ENCODE results near the gene B3GNT8. TPM values are rescaled to one million over a fixed set of nuclear protein-coding genes. Genes with fewer than 3 reads are reported as not detected.
"Not testable (repeated sequence)": the region's sequence is repeated elsewhere in the genome, so short reads cannot be mapped to it uniquely, and the experiment has no call there.

B3GNT8 gene
- total and polyA plus RNA-seq, 3 donors from 2014 or later, result 1.0 to 1.3 (median 1.2) TPM

GRCh38 chr19:41411100-41411967 is 15.8 kb downstream of the B3GNT8 start:
- no peaks in the 10 kb centered on the region for H3K36me3 ChIP-seq (ENCODE audit: low read depth, missing control alignments)
- WGBS, 2 donors, result 61 to 66% methylated on average over 9 of the region's 9 CpGs
- no peaks in the 10 kb centered on the region for H3K9me3 ChIP-seq
- H3K4me1 ChIP-seq, result peaks cover 3% of the 10 kb centered on the region
- no peak overlapping the region for H3K4me3 ChIP-seq
- intact Hi-C loops (cut with DNase I; ENCODE audit: low total_unique reads), result no loop called here
- TF ChIP-seq POLR2A (IDR thresholded peaks at IDR 0.05), result no peak
- TF ChIP-seq, protein P1, sequence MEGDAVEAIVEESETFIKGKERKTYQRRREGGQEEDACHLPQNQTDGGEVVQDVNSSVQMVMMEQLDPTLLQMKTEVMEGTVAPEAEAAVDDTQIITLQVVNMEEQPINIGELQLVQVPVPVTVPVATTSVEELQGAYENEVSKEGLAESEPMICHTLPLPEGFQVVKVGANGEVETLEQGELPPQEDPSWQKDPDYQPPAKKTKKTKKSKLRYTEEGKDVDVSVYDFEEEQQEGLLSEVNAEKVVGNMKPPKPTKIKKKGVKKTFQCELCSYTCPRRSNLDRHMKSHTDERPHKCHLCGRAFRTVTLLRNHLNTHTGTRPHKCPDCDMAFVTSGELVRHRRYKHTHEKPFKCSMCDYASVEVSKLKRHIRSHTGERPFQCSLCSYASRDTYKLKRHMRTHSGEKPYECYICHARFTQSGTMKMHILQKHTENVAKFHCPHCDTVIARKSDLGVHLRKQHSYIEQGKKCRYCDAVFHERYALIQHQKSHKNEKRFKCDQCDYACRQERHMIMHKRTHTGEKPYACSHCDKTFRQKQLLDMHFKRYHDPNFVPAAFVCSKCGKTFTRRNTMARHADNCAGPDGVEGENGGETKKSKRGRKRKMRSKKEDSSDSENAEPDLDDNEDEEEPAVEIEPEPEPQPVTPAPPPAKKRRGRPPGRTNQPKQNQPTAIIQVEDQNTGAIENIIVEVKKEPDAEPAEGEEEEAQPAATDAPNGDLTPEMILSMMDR (IDR thresholded peaks at IDR 0.05), result no peak
- no peak for DNase-seq
- no peak overlapping the region for H3K27ac ChIP-seq
- H3K27me3 ChIP-seq, result no peaks in the 10 kb centered on the region

GRCh38 chr19:41410336-41411054 is 16.7 kb downstream of the B3GNT8 start:
- no peaks in the 10 kb centered on the region for H3K27me3 ChIP-seq
- intact Hi-C loops (cut with DNase I; ENCODE audit: low total_unique reads), result no loop called here
- no peak for DNase-seq
- peaks cover 3% of the 10 kb centered on the region for H3K4me1 ChIP-seq
- TF ChIP-seq, protein P1 (IDR thresholded peaks at IDR 0.05), result no peak
- TF ChIP-seq POLR2A (IDR thresholded peaks at IDR 0.05), result no peak
- no peaks in the 10 kb centered on the region for H3K36me3 ChIP-seq (ENCODE audit: low read depth, missing control alignments)
- 84 to 89% methylated on average over 14 to 23 of the region's 23 CpGs for WGBS, 2 donors
- H3K4me3 ChIP-seq, result no peak overlapping the region
- no peaks in the 10 kb centered on the region for H3K9me3 ChIP-seq
- no peak overlapping the region for H3K27ac ChIP-seq

DNA sequence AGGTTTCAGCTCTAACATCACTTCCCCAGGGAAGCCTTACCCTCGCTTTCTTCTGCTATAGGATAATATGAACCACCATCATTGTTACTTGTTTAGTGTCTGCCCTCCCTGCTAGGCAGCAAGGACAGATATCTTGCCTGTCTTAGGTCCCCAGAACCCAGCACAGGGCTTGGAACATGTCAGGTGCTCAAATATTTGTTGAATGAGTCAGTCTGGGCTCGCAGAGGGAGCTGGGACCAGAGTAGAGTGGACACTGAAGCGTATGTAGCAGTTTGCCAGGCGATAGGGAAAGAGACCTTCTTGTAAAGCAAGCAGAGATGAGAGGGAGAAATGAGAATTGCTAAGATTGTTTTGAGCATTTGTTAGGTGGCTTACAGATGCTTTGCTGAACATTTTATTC is 17.9 kb downstream of the B3GNT8 start:
- Histone ChIP-seq H3K4me1 (peaks cover 3% of the 10 kb centered on the region), H3K27ac (no peak overlapping the region), H3K36me3 (ENCODE audit: low read depth, missing control alignments) (no peaks in the 10 kb centered on the region), H3K9me3 (no peaks in the 10 kb centered on the region), H3K4me3 (no peak overlapping the region), H3K27me3 (no peaks in the 10 kb centered on the region)
- WGBS, 2 donors, result 68 to 69% methylated on average over 4 of the region's 4 CpGs
- intact Hi-C loops (cut with DNase I; ENCODE audit: low total_unique reads), result no loop called here
- peak; percentile 63 for DNase-seq
- TF ChIP-seq POLR2A (IDR thresholded peaks at IDR 0.05), result no peak
- TF ChIP-seq, protein P1 (IDR thresholded peaks at IDR 0.05), result no peak

GRCh38 chr19:41408846-41409245 is 18.3 kb downstream of the B3GNT8 start:
- not testable (repeated sequence) for H3K4me1 ChIP-seq, H3K27ac ChIP-seq

DNA sequence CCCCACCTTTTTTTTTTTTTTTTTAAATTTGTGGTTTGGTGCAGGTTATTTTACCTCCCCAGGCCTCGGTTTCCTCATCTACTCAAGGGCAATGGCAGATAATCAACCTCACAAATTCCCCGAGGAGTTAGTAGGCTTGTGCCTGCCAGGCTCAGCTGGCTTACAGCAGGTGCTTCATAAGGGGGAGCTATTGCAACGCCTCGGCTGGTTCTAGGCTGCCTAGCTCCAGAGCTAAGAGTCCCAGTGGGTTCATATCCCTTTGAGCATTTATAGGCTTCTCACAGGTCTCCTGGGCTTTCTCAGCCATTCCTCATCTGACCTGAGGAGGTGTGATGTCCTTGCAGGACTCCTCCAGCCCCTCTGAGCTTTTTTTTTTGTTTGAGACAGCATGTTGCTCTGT is 18.9 kb downstream of the B3GNT8 start:
- intact Hi-C loops (cut with DNase I; ENCODE audit: low total_unique reads), result no loop called here
- TF ChIP-seq POLR2A (IDR thresholded peaks at IDR 0.05), result no peak
- TF ChIP-seq, protein P1 (IDR thresholded peaks at IDR 0.05), result no peak
- Histone ChIP-seq H3K36me3 (ENCODE audit: low read depth, missing control alignments) (no peaks in the 10 kb centered on the region), H3K4me1 (peaks cover 3% of the 10 kb centered on the region), H3K27me3 (no peaks in the 10 kb centered on the region), H3K9me3 (no peaks in the 10 kb centered on the region), H3K27ac (no peak overlapping the region), H3K4me3 (no peak overlapping the region)
- 74 to 80% methylated on average over 4 of the region's 4 CpGs for WGBS, 2 donors
- no peak for DNase-seq

More at GRCh38 chr19:41408846-41409245, 18.3 kb downstream of the B3GNT8 start:
- H3K4me3 ChIP-seq; DNase-seq; H3K36me3 ChIP-seq (ENCODE audit: low read depth, missing control alignments); H3K27me3 ChIP-seq; H3K9me3 ChIP-seq; intact Hi-C loops (cut with DNase I; ENCODE audit: low total_unique reads): not testable (repeated sequence)
- 94% methylated on average over 5 of the region's 5 CpGs for WGBS, 2 donors

All from testis (tissue), 3 donors.